ENCODE measurements around the gene RPL35. TPM values are rescaled to one million over a fixed set of nuclear protein-coding genes. Genes with fewer than 3 reads are reported as not detected.

RPL35 gene
- total RNA-seq, 1 donor from 2014 or later: 1,069 TPM

GRCh38 chr9:124814164-124814535, 47.6 kb downstream of the RPL35 start:
- no peak for DNase-seq (ENCODE audit: low spot score)
- Mint-ChIP-seq H3K4me1 (ENCODE audit: unreplicated experiment) (no peaks in the 10 kb centered on the region), H3K27ac (ENCODE audit: unreplicated experiment) (no peak overlapping the region), H3K9me3 (ENCODE audit: unreplicated experiment) (no peaks in the 10 kb centered on the region), H3K4me3 (ENCODE audit: unreplicated experiment) (no peak overlapping the region), H3K27me3 (ENCODE audit: unreplicated experiment) (peaks cover 5% of the 10 kb centered on the region), H3K36me3 (ENCODE audit: low read depth, unreplicated experiment) (no peaks in the 10 kb centered on the region)
- no peak for TF ChIP-seq CTCF (IDR thresholded peaks at IDR 0.05; ENCODE audit: unreplicated experiment)

- no peak for TF ChIP-seq CTCF (IDR thresholded peaks at IDR 0.05; ENCODE audit: unreplicated experiment)
- Mint-ChIP-seq H3K36me3 (ENCODE audit: low read depth, unreplicated experiment) (no peaks in the 10 kb centered on the region), H3K27ac (ENCODE audit: unreplicated experiment) (no peak overlapping the region), H3K4me3 (ENCODE audit: unreplicated experiment) (no peak overlapping the region), H3K9me3 (ENCODE audit: unreplicated experiment) (no peaks in the 10 kb centered on the region), H3K4me1 (ENCODE audit: unreplicated experiment) (no peaks in the 10 kb centered on the region), H3K27me3 (ENCODE audit: unreplicated experiment) (peaks cover 5% of the 10 kb centered on the region)
- DNase-seq (ENCODE audit: low spot score): no peak
These were observed 48.1 kb downstream of the RPL35 start for GRCh38 chr9:124813501-124814163.

- Mint-ChIP-seq H3K36me3 (ENCODE audit: low read depth, unreplicated experiment) (no peaks in the 10 kb centered on the region), H3K27me3 (ENCODE audit: unreplicated experiment) (peaks cover 7% of the 10 kb centered on the region), H3K9me3 (ENCODE audit: unreplicated experiment) (no peaks in the 10 kb centered on the region), H3K4me3 (ENCODE audit: unreplicated experiment) (no peak overlapping the region), H3K27ac (ENCODE audit: unreplicated experiment) (no peak overlapping the region), H3K4me1 (ENCODE audit: unreplicated experiment) (peaks cover 5% of the 10 kb centered on the region)
- DNase-seq (ENCODE audit: low spot score): no peak
- TF ChIP-seq CTCF (IDR thresholded peaks at IDR 0.05; ENCODE audit: unreplicated experiment): no peak
These were observed 48.7 kb downstream of the RPL35 start for GRCh38 chr9:124813041-124813440.

GRCh38 chr9:124812441-124812876, 49.3 kb downstream of the RPL35 start:
- DNase-seq (ENCODE audit: low spot score): no peak

More at GRCh38 chr9:124812441-124812876, 49.3 kb downstream of the RPL35 start:
- peaks cover 5% of the 10 kb centered on the region for H3K4me1 Mint-ChIP-seq (ENCODE audit: unreplicated experiment)
- H3K36me3 Mint-ChIP-seq (ENCODE audit: low read depth, unreplicated experiment): no peaks in the 10 kb centered on the region
- peaks cover 7% of the 10 kb centered on the region for H3K27me3 Mint-ChIP-seq (ENCODE audit: unreplicated experiment)
- H3K4me3 Mint-ChIP-seq (ENCODE audit: unreplicated experiment): no peak overlapping the region
- no peak for TF ChIP-seq CTCF (IDR thresholded peaks at IDR 0.05; ENCODE audit: unreplicated experiment)
- H3K9me3 Mint-ChIP-seq (ENCODE audit: unreplicated experiment): no peaks in the 10 kb centered on the region
- H3K27ac Mint-ChIP-seq (ENCODE audit: unreplicated experiment): no peak overlapping the region

Measured in endothelial cell (in vitro differentiated cells).